CD8-positive, alpha-beta memory T cell (primary cell): Measurements from ENCODE around the gene TMEM255B. TPM values are rescaled to one million over a fixed set of nuclear protein-coding genes. Genes with fewer than 3 reads are reported as not detected.
A peak's percentile ranks its signal among the peaks of the same experiment; 100 is the strongest.

Experiments
- CTCF ChIA-PET: fragments of 350-600 bp; sonication (Branson Sonifier 250); formaldehyde crosslinking; loops from one replicate; lab custom pipeline; 2021; ENCODE audit warnings: antibody characterized with exemption; lab: Charles Lee
- POLR2A ChIA-PET: fragments of 350-600 bp; sonication (Branson Sonifier 250); formaldehyde crosslinking; loops from one replicate; lab custom pipeline; 2021; ENCODE audit warnings: antibody characterized with exemption; lab: Charles Lee
- DNase-seq, 5 donors: peaks; one replicate each; pipeline versions ENCODE4 v3.0.0 to v3.0.0-alpha.2; 2020 to 2022; ENCODE audit warnings: mixed read lengths in 1 of 5
- H3K27ac ChIP-seq: one replicate; pipeline ENCODE4 v1.7.0; 2013; ENCODE audit warnings: low read depth, mild to moderate bottlenecking, low read length, moderate library complexity
- H3K27me3 ChIP-seq: 2 replicates; pipeline ENCODE4 v1.7.0; 2013; ENCODE audit warnings: low read length, mild to moderate bottlenecking; ENCODE audit not compliant: insufficient read depth, poor library complexity, severe bottlenecking
- H3K36me3 ChIP-seq: 2 replicates; pipeline ENCODE4 v1.7.0; 2013; ENCODE audit warnings: mild to moderate bottlenecking, low read length, moderate library complexity; ENCODE audit not compliant: insufficient read depth
- H3K4me1 ChIP-seq: 2 replicates; pipeline ENCODE4 v1.7.0; 2013; ENCODE audit warnings: mild to moderate bottlenecking, low read length, moderate library complexity; ENCODE audit not compliant: insufficient read depth
- H3K4me3 ChIP-seq: 2 replicates; pipeline ENCODE4 v1.7.0; 2013; ENCODE audit warnings: mild to moderate bottlenecking, low read length
- H3K9me3 ChIP-seq: 2 replicates; pipeline ENCODE4 v1.7.0; 2013; ENCODE audit warnings: mild to moderate bottlenecking, low read length
- H3K27ac Mint-ChIP-seq, 8 donors: one replicate each; pipeline ENCODE4 v1.8.0; 2020 to 2021; ENCODE audit warnings: mixed read lengths in 8 of 8, mild to moderate bottlenecking in 6 of 8, inconsistent platforms in 3 of 8, moderate library complexity in 3 of 8
- H3K27me3 Mint-ChIP-seq, 2 donors: one replicate each; pipeline ENCODE4 v1.8.0; 2020 to 2021; ENCODE audit warnings: mixed read lengths in 2 of 2, mild to moderate bottlenecking in 1 of 2, moderate library complexity in 1 of 2
- H3K36me3 Mint-ChIP-seq, 3 donors: one replicate each; pipeline ENCODE4 v1.8.0; 2020 to 2021; ENCODE audit warnings: mixed read lengths in 3 of 3, inconsistent platforms in 1 of 3, mild to moderate bottlenecking in 1 of 3
- H3K4me1 Mint-ChIP-seq, 3 donors: one replicate each; pipeline ENCODE4 v1.8.0; 2020 to 2021; ENCODE audit warnings: mixed read lengths in 3 of 3, inconsistent platforms in 1 of 3, mild to moderate bottlenecking in 1 of 3
- H3K4me3 Mint-ChIP-seq, 7 donors: one replicate each; pipeline ENCODE4 v1.8.0; 2020 to 2021; ENCODE audit warnings: mixed read lengths in 7 of 7, mild to moderate bottlenecking in 6 of 7, moderate library complexity in 4 of 7, inconsistent platforms in 2 of 7
- H3K9me3 Mint-ChIP-seq, 5 donors: one replicate each; pipeline ENCODE4 v1.8.0; 2020 to 2022; ENCODE audit warnings: mixed read lengths in 5 of 5, mild to moderate bottlenecking in 3 of 5, moderate library complexity in 2 of 5, inconsistent platforms in 1 of 5
- polyA plus RNA-seq: library from polyadenylated mRNA; unstranded; fragments of 300-500 nt; fragmentation: Illumina TruSeq; gene quantifications from one replicate; pipeline ENCODE4 v1.2.3, GENCODE V29; 2021
- total RNA-seq, 2 experiments: library from RNA; stranded (reverse); gene quantifications; one replicate each; pipeline ENCODE4 v1.2.3, GENCODE V29; 2021

Gene TMEM255B
- total and polyA plus RNA-seq, 3 experiments from 2014 or later = 0.57 to 0.69 TPM; not detected in 1

DNA sequence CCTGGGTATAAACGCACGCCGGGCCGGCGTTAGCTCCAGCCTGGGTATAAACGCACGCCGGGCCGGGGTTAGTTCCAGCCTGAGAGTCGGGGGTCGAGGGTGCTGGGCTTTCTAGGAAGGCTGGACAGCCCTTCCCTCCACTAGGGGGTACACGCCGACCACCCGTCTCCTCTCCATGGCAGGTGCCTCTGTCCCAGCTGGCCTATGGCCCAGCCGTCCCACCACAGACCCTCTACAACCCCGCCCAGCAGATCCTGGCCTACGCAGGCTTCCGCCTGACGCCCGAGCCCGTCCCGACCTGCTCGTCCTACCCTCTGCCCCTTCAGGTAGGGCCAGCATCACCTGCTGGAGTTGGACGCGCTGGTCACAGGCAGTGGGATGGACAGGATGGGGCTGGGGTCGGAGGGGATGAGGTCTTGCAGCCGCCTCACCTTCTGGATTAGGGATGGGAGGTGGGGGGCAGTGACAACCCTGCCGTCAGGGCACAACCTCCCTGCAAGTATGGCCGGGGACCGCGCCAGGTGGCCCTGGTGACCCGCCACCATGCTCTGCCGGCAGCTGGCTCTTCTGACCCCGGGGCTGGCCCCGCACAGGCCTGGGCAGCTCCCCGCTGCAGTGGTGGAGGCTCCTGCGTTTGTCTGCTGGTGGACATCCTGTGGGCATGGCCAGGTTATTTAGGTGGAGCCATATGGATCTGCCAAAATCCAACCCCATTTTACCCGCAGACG is 45.8 kb downstream of the TMEM255B start:
- peak in 1 of 5 donors; percentile 37 for DNase-seq
- H3K27ac Mint-ChIP-seq = no peak overlapping the region
- Histone ChIP-seq H3K4me1 (no peaks in the 10 kb centered on the region), H3K27ac (no peak overlapping the region), H3K9me3 (peaks cover 12% of the 10 kb centered on the region), H3K4me3 (no peak overlapping the region), H3K27me3 (no peaks in the 10 kb centered on the region), H3K36me3 (no peaks in the 10 kb centered on the region)
- ChIA-PET POLR2A (no interaction called here), CTCF (no interaction called here)
- H3K4me3 Mint-ChIP-seq = no peak overlapping the region
- peaks cover 0 to 4% (median 0%) of the 10 kb centered on the region in 3 donors for H3K4me1 Mint-ChIP-seq
- H3K9me3 Mint-ChIP-seq = peaks cover 0 to 11% (median 3%) of the 10 kb centered on the region in 5 donors
- H3K27me3 Mint-ChIP-seq = no peaks in the 10 kb centered on the region
- H3K36me3 Mint-ChIP-seq = no peaks in the 10 kb centered on the region

DNA sequence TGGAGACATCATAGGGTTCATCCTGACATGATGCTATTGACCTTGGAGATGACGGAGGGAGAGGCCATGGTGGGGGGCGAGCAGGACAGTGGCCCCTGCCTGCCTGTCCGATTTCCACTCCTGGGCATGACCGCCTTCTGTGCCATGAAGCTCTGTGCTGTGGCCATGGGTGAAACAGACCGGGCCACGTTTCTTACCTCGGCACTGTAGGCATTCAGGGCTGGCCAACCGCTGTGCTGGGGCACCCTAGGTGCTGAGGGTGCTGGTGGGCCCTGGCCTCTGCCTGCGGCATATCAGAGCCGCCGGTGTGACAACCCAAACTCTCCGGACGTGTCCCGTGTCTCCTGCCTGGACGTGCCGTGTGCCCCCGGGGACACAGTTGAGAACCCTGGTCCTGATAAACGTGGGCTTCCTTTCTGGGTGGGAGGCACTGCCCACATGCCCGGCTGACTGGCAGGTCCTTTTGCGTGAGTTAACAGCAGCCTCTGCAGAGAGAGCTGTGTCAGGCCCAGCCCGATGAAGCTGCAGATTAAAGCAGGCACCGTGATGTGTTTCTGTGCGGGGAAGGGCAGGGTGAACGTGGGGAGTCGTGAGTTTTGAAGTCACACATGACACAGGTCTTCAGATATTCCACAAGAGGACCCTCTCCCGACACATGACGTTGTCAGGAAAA is 46.5 kb downstream of the TMEM255B start:
- Mint-ChIP-seq H3K27me3 (no peaks in the 10 kb centered on the region), H3K36me3 (no peaks in the 10 kb centered on the region), H3K4me1 (peaks cover 0 to 4% (median 0%) of the 10 kb centered on the region in 3 donors), H3K4me3 (no peak overlapping the region), H3K9me3 (peaks cover 0 to 11% (median 3%) of the 10 kb centered on the region in 5 donors), H3K27ac (no peak overlapping the region)
- peak in 1 of 5 donors; percentile 30 for DNase-seq
- ChIA-PET CTCF (no interaction called here), POLR2A (no interaction called here)
- Histone ChIP-seq H3K4me3 (no peak overlapping the region), H3K27me3 (no peaks in the 10 kb centered on the region), H3K36me3 (no peaks in the 10 kb centered on the region), H3K27ac (no peak overlapping the region), H3K9me3 (peaks cover 13% of the 10 kb centered on the region), H3K4me1 (no peaks in the 10 kb centered on the region)

DNA sequence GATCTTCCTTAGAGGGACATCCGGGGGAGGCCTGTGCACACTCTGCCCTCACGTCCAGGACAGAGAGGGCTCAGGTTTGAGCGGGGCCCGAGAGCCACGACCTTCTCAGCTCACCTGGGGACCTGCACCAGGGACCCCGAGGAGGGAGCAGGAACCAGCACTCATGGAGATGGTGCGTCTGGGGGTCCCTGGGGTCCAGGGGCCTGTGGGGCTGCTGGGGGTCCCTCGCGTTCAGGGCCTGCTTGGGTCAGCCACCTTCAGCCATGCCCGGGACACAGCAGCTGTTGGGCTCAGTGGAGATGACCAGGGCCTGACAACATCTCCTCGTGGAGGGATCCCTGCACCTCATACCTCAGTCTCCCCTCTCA is 47.1 kb downstream of the TMEM255B start:
- DNase-seq = no peak
- Mint-ChIP-seq H3K36me3 (no peaks in the 10 kb centered on the region), H3K9me3 (peaks cover 0 to 11% (median 3%) of the 10 kb centered on the region in 5 donors), H3K27me3 (no peaks in the 10 kb centered on the region), H3K4me3 (no peak overlapping the region), H3K4me1 (peaks cover 0 to 4% (median 0%) of the 10 kb centered on the region in 3 donors), H3K27ac (no peak overlapping the region)
- Histone ChIP-seq H3K4me1 (no peaks in the 10 kb centered on the region), H3K27ac (no peak overlapping the region), H3K27me3 (no peaks in the 10 kb centered on the region), H3K9me3 (peaks cover 13% of the 10 kb centered on the region), H3K4me3 (no peak overlapping the region), H3K36me3 (no peaks in the 10 kb centered on the region)
- CTCF ChIA-PET = no interaction called here
- POLR2A ChIA-PET = no interaction called here

DNA sequence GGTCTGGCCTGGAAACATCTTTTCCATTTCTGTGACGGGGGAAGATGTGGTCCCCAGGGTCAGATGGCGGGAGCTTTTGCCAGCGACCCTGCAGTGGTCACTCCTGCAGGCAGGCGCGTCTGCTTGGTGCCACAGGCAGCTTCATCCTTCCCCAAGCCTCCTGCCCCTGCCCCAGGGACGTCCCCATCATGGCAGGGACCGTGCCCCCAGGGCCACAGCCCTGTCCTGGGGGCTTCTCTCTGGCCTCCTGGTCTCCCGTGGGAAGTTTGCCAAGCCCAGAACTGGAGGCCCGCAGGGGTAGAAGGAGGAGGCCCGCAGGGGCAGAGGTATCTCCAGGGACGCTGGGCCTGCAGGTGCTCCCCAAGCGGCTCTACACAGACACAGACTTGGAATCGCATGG is 47.5 kb downstream of the TMEM255B start:
- Histone ChIP-seq H3K27me3 (no peaks in the 10 kb centered on the region), H3K36me3 (no peaks in the 10 kb centered on the region), H3K9me3 (peaks cover 13% of the 10 kb centered on the region), H3K4me1 (no peaks in the 10 kb centered on the region), H3K4me3 (no peak overlapping the region), H3K27ac (no peak overlapping the region)
- H3K27ac Mint-ChIP-seq = no peak overlapping the region
- CTCF ChIA-PET = no interaction called here
- H3K27me3 Mint-ChIP-seq = no peaks in the 10 kb centered on the region
- H3K4me1 Mint-ChIP-seq = peaks cover 0 to 4% (median 0%) of the 10 kb centered on the region in 3 donors
- no peak for DNase-seq
- POLR2A ChIA-PET = no interaction called here
- H3K36me3 Mint-ChIP-seq = no peaks in the 10 kb centered on the region
- peaks cover 0 to 11% (median 3%) of the 10 kb centered on the region in 5 donors for H3K9me3 Mint-ChIP-seq
- H3K4me3 Mint-ChIP-seq = no peak overlapping the region

DNA sequence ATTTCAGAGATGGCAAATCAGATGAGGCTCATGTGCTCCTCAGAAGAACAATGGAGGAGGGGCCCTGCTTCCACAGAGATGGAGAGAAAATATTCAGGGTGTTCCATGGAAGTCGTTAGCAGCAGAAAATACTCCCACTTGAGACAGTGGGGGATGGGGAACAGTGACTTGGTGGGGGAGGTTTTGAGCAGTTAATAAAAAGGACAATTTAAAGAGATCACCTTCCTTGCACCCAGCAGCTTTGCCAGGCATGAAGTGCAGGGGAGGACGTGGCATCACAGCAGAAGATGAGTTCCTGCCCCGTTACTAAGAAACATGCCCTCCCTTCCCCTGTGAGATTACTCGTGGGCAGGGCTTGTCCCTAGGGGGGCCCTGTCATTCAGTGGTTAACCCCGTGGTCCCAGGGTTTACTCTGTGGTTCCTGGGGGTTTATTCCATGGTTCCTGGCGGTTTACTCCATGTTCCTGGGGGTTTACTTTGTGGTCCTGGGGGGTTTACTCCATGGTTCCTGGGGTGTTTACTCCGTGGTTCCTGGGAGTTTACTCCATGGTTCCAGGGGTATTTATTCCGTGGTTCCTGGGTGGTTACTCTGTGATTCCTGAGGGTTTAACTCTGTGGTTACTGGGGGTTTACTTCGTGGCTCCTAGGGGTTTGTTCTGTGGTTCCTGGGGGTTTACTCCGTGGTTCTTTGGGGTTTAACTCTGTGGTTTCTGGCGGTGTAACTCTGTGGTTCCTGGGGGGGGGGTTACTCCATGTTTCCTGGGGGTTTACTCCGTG is 49.2 kb downstream of the TMEM255B start:
- Mint-ChIP-seq H3K27me3 (no peaks in the 10 kb centered on the region), H3K9me3 (peaks cover 0 to 11% (median 3%) of the 10 kb centered on the region in 5 donors), H3K27ac (peak overlapping the region in 4 of 8 donors; percentile 38 to 87 (median 47)), H3K36me3 (no peaks in the 10 kb centered on the region), H3K4me1 (peaks cover 0 to 4% (median 0%) of the 10 kb centered on the region in 3 donors), H3K4me3 (no peak overlapping the region)
- peaks cover 13% of the 10 kb centered on the region for H3K9me3 ChIP-seq
- no peaks in the 10 kb centered on the region for H3K27me3 ChIP-seq
- H3K36me3 ChIP-seq = no peaks in the 10 kb centered on the region
- no peaks in the 10 kb centered on the region for H3K4me1 ChIP-seq
- ChIA-PET CTCF (no interaction called here), POLR2A (no interaction called here)
- DNase-seq = no peak
- no peak overlapping the region for H3K4me3 ChIP-seq
- no peak overlapping the region for H3K27ac ChIP-seq

DNA sequence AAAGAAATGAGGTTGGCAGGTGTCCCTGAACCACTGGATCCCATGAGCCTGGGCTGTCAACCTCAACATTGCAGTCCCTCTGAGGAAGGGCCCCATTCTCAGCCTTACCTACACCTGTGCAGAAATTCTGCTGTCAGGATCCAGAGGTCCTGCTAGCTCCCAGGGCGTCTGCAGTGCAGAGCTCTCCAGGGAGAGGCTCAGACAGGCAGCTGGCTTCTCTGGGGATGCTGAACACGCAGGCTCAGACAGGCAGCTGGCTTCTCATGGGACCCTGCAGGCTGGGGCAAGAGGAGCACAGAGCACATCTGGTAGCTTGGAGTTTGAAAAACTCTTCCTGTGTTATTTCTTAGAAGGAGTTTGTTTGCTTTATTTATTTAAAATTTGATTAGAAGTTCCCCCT is 50.9 kb downstream of the TMEM255B start:
- Histone ChIP-seq H3K4me3 (no peak overlapping the region), H3K9me3 (peaks cover 13% of the 10 kb centered on the region), H3K4me1 (no peaks in the 10 kb centered on the region), H3K27ac (no peak overlapping the region), H3K36me3 (no peaks in the 10 kb centered on the region), H3K27me3 (no peaks in the 10 kb centered on the region)
- Mint-ChIP-seq H3K4me3 (no peak overlapping the region), H3K27ac (no peak overlapping the region), H3K36me3 (no peaks in the 10 kb centered on the region), H3K27me3 (peaks cover 0 to 1% of the 10 kb centered on the region in 2 donors), H3K4me1 (peaks cover 0 to 4% (median 0%) of the 10 kb centered on the region in 3 donors), H3K9me3 (peaks cover 0 to 11% (median 3%) of the 10 kb centered on the region in 5 donors)
- no peak for DNase-seq
- ChIA-PET POLR2A (no interaction called here), CTCF (no interaction called here)

DNA sequence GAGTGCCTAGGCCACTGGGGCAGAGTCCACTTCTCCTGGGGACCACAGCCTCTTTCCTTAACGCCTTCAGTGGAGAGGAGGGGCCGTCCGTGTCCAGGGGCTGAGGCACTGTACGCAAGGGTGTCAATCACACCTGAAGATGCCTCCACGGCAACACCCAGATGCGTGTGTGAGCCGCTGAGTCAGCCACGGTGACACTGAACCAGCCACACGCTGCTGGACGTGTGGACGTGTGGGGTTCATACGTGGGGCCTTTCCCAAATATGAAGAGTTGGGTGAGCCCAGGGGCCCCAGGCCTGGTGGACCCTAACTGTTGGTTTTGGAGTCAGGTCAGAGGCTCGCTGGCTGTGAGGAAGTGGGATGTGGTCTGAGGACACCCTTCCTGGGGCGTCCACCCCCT is 51.6 kb downstream of the TMEM255B start:
- H3K27ac ChIP-seq = no peak overlapping the region
- peaks cover 13% of the 10 kb centered on the region for H3K9me3 ChIP-seq
- no peak overlapping the region for H3K4me3 Mint-ChIP-seq
- no peak overlapping the region for H3K4me3 ChIP-seq
- H3K36me3 Mint-ChIP-seq = no peaks in the 10 kb centered on the region
- DNase-seq = no peak
- CTCF ChIA-PET = no interaction called here
- no peaks in the 10 kb centered on the region for H3K27me3 ChIP-seq
- peaks cover 0 to 11% (median 3%) of the 10 kb centered on the region in 5 donors for H3K9me3 Mint-ChIP-seq
- H3K27me3 Mint-ChIP-seq = peaks cover 4% of the 10 kb centered on the region in 2 donors
- no peak overlapping the region for H3K27ac Mint-ChIP-seq
- no peaks in the 10 kb centered on the region for H3K36me3 ChIP-seq
- H3K4me1 Mint-ChIP-seq = peaks cover 4 to 8% (median 4%) of the 10 kb centered on the region in 3 donors
- POLR2A ChIA-PET = no interaction called here
- peaks cover under 1% of the 10 kb centered on the region for H3K4me1 ChIP-seq
